ENCODE results near the gene P2RY2. TPM values are rescaled to one million over a fixed set of nuclear protein-coding genes. Genes with fewer than 3 reads are reported as not detected.

The P2RY2 gene
- total RNA-seq, 2 experiments from 2014 or later: not detected

DNA sequence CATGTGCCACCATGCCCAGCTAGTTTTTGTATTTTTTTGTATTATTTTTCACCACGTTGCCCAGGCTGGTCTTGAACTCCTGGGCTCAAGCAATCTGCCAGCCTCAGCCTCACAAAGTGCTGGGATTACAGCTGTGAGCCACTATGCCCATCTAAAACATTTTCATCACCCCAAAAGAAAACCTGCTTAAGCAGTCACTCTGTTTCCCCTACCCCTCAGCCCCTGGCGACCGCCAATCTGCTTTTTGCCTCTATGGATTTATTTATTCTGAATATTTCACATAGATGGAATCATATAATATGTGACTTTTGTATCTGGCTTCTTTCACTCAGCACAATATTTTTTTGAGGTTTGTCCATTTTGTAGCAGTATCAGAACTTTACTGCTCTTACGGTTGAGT is 18.6 kb upstream of the P2RY2 start:
- POLR2A ChIA-PET: no interaction called here
- Mint-ChIP-seq H3K27me3 (peaks cover 4% of the 10 kb centered on the region), H3K27ac (no peak overlapping the region), H3K4me1 (ENCODE audit: low read depth) (no peaks in the 10 kb centered on the region), H3K4me3 (no peak overlapping the region), H3K9me3 (no peaks in the 10 kb centered on the region), H3K36me3 (no peaks in the 10 kb centered on the region)
- no peak for DNase-seq
- CTCF ChIA-PET: no interaction called here
- intact Hi-C loops (cut with micrococcal nuclease): no loop called here

DNA sequence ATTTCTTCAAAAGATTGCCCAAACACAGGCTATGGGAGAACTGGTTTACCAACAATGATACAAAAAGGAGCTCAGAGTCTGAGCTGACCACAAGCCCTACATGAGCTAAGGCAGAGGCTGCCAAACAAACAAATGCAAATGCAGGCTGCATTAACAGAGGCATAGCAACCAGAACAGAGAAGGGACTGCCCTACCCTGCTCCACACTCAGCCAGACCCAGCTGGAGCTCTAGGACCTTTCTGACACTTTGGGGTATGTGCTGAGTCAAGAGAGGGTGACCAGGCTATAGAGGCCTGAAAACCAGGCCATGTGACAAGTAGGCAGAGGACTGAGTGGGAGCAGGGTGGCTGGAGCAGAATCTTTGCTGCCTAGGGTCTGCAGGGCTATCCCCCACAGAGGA is 17.8 kb upstream of the P2RY2 start:
- DNase-seq: no peak
- no peak overlapping the region for H3K4me3 Mint-ChIP-seq
- CTCF ChIA-PET: interaction anchor here (0.8 kb wide), 1 partner anchor 15 kb away, joined by 4 read pairs; no protein-coding TSS in a partner anchor
- POLR2A ChIA-PET: no interaction called here
- H3K27ac Mint-ChIP-seq: no peak overlapping the region
- H3K4me1 Mint-ChIP-seq (ENCODE audit: low read depth): no peaks in the 10 kb centered on the region
- no peaks in the 10 kb centered on the region for H3K9me3 Mint-ChIP-seq
- intact Hi-C loops (cut with micrococcal nuclease): no loop called here
- peaks cover 4% of the 10 kb centered on the region for H3K27me3 Mint-ChIP-seq
- H3K36me3 Mint-ChIP-seq: no peaks in the 10 kb centered on the region

DNA sequence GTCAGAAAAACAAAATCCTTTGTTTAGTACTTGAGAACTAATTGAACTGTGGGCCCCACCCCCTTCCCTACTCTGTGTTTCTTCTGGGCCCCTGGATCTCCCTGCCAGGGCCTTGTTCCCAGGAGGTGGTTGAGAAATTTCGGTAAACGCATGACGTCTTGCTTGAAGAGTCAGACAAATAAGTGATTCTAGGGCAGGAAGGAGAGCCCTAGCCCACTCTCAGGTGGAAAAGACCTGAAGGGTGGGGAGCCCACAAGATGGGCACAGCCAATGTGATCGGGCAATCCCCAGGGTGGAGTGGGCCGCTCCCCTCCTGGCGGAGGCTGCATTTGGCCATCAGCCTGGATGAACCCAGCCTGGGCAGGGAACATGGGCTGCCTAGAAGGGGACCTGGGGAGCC is 16.8 kb upstream of the P2RY2 start:
- DNase-seq: no peak
- CTCF ChIA-PET: no interaction called here

DNA sequence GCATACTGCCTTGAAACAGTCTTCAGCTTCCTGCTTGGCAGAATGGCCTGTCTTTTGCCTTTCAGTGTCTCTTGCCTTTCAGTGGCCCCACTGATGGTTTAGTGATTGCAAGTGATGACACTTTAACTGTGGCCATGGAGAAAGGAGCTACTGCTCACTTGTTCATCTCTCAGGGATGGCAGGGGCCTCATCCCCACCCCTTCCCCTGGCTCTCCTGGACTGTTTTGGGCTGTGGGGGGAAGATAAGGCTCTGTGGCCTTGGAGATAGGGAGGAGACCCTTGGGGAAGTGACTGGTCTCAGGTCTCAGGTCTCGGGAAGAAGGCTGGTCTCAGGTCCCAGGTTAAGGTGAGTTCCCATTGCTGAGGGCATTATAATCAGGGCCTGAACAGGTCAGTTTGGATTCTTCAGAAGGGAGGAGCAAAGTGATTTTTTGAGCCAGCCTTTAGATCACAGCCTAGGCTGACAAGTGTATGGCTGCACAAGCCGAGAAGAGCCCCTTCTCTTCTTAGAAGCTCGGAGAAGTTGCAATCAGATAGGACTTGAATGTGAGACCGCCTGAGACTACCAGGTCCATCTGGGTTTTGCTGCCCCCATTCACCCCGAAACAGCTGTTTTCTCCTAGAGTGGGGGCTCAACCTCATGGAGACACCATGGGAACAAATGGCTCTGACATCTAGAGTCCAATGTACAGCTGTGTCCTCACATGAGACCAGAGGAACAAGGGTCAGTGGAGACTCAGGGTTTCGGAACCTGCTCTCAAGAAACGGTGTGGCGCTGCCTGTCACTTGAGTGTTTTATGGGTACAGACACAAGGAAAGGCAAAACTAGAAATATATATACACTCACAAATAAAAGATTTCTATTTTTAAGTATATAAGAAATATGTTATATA is 15.9 kb upstream of the P2RY2 start:
- no peak for DNase-seq

More for the DNA sequence above, 16.8 kb upstream of the P2RY2 start:
- Mint-ChIP-seq H3K4me3 (no peak overlapping the region), H3K27ac (no peak overlapping the region), H3K27me3 (peaks cover 4% of the 10 kb centered on the region), H3K9me3 (no peaks in the 10 kb centered on the region), H3K4me1 (ENCODE audit: low read depth) (no peaks in the 10 kb centered on the region), H3K36me3 (no peaks in the 10 kb centered on the region)
- POLR2A ChIA-PET: no interaction called here
- intact Hi-C loops (cut with micrococcal nuclease): no loop called here

DNA sequence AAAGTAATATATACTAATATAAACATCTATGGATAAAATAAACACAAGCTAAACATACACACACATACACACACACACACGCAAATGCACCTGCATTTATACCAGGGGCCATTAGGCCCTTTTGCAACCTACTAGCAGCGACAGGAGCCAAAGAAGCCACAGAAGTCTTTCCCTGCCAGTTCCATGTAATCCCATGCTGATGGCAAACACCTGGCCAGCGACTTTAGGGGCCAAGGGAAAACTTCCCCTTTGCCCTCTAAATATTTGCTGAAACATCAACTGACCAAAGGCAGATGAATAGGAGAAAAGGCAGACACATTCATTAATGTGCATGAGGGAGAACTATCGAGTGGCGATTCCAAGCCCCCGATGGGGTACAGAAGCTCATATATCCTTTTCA is 14.8 kb upstream of the P2RY2 start:
- H3K9me3 Mint-ChIP-seq: no peaks in the 10 kb centered on the region
- no peak overlapping the region for H3K4me3 Mint-ChIP-seq
- H3K27me3 Mint-ChIP-seq: peaks cover 4% of the 10 kb centered on the region
- ChIA-PET CTCF (no interaction called here), POLR2A (no interaction called here)
- intact Hi-C loops (cut with micrococcal nuclease): no loop called here
- H3K27ac Mint-ChIP-seq: no peak overlapping the region
- no peaks in the 10 kb centered on the region for H3K4me1 Mint-ChIP-seq (ENCODE audit: low read depth)
- no peak for DNase-seq
- no peaks in the 10 kb centered on the region for H3K36me3 Mint-ChIP-seq

More for the DNA sequence above, 15.9 kb upstream of the P2RY2 start:
- H3K9me3 Mint-ChIP-seq: no peaks in the 10 kb centered on the region
- H3K27ac Mint-ChIP-seq: no peak overlapping the region
- POLR2A ChIA-PET: no interaction called here
- peaks cover 4% of the 10 kb centered on the region for H3K27me3 Mint-ChIP-seq
- no peaks in the 10 kb centered on the region for H3K4me1 Mint-ChIP-seq (ENCODE audit: low read depth)
- H3K36me3 Mint-ChIP-seq: no peaks in the 10 kb centered on the region
- H3K4me3 Mint-ChIP-seq: no peak overlapping the region
- CTCF ChIA-PET: interaction anchor here (0.9 kb wide), 1 partner anchor 19 kb away, joined by 3 read pairs; no protein-coding TSS in a partner anchor
- intact Hi-C loops (cut with micrococcal nuclease): no loop called here

DNA sequence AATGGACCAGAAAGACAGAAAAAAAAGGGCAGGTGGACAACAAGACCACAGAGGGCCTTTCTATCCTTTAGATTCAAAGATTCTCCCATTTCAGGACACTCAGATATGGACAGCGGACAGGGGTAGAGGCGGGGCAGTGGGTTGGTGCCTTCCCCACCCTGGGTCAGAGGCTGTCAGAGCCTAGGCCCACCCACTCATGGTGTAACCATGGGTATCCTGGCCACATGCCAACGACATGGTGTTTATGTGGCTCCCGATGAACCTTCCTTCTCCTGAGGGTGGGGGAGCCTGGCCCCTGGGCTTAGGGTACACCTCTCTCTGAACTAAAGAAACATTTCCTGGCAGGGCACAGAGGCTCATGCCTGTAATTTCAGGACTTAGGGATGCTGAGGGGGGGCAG is 14.3 kb upstream of the P2RY2 start:
- no peak overlapping the region for H3K27ac Mint-ChIP-seq
- H3K27me3 Mint-ChIP-seq: peaks cover 2% of the 10 kb centered on the region
- H3K4me3 Mint-ChIP-seq: no peak overlapping the region
- no peaks in the 10 kb centered on the region for H3K9me3 Mint-ChIP-seq
- no peaks in the 10 kb centered on the region for H3K4me1 Mint-ChIP-seq (ENCODE audit: low read depth)
- ChIA-PET CTCF (no interaction called here), POLR2A (no interaction called here)
- DNase-seq: no peak
- H3K36me3 Mint-ChIP-seq: no peaks in the 10 kb centered on the region
- intact Hi-C loops (cut with micrococcal nuclease): no loop called here

DNA sequence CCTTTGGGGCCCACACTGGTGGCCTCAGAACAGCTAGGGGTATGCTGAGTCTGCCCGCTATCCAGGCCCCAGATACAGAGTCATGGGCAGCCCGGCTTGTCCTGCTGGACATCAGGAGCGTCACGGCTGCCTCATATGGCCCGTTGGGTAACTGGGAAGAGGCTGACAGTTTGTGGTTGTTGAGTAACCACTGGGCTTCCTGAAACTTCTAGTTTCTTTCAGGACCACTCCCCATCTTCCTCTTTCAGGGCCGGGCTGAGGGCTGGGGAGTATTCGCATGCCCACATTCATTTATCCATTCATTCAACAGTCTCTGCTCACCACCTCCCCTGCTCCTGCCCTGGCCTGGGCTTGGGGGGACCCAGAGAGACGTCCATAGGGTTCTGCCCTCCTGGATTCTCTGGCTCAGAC is 13.4 kb upstream of the P2RY2 start:
- Mint-ChIP-seq H3K27me3 (peaks cover 2% of the 10 kb centered on the region), H3K4me3 (no peak overlapping the region), H3K4me1 (ENCODE audit: low read depth) (no peaks in the 10 kb centered on the region), H3K9me3 (no peaks in the 10 kb centered on the region), H3K27ac (no peak overlapping the region), H3K36me3 (no peaks in the 10 kb centered on the region)
- ChIA-PET CTCF (no interaction called here), POLR2A (no interaction called here)
- intact Hi-C loops (cut with micrococcal nuclease): no loop called here
- DNase-seq: no peak

DNA sequence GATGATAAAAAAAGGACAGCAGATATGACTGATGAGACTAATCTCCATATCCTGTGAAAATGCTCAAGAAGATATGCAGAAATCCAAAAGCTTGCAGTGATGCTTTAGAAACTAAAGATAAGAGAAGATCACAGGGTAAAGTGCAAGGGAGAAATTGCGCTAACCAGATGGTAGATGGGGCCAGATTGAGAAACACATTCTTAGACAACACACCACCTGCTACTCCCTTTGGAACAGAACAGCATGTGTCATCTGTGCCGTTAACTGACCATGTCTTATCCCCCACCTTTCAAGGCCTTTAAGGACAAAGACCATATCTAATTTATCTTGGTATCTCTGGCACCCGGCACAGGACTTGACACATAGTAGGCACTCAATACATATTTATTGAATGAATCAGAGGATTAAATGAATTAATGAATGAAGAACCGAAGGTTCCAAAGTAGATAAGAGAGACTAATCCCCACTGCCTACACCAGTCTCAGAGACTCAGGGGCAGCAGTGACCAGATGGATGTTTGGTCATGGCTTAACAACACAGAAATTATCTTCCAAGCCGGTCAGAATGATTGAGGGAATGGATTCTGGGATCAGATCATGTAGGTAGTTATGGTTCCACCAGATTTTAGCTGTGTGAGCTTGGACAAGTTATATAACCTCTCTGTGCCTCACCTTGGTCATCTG is 12.3 kb upstream of the P2RY2 start:
- intact Hi-C loops (cut with micrococcal nuclease): no loop called here
- no peak overlapping the region for H3K27ac Mint-ChIP-seq
- no peak overlapping the region for H3K4me3 Mint-ChIP-seq
- DNase-seq: no peak
- H3K27me3 Mint-ChIP-seq: peaks cover 2% of the 10 kb centered on the region
- H3K36me3 Mint-ChIP-seq: no peaks in the 10 kb centered on the region
- no peaks in the 10 kb centered on the region for H3K9me3 Mint-ChIP-seq
- ChIA-PET POLR2A (no interaction called here), CTCF (no interaction called here)
- no peaks in the 10 kb centered on the region for H3K4me1 Mint-ChIP-seq (ENCODE audit: low read depth)

DNA sequence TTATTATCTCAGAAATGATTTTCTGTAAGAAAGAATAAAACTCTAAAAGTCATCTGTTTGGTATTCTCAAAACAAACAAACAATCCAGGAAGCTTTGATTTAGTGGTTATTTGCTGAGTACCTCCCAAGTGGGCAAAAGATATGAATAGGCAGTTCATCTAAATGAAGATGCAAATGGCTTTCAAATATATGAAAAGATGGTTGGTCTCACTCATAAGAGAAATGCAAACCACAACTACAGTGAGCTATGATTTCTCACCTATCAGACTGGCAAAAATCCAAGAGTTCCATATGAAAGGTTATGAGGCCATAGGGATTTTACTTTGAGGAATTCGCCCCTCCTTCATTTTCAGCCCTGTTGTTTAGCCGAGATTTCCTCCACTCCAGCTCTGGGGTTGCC is 11.3 kb upstream of the P2RY2 start:
- H3K4me1 Mint-ChIP-seq (ENCODE audit: low read depth): no peaks in the 10 kb centered on the region
- DNase-seq: no peak
- H3K27ac Mint-ChIP-seq: no peak overlapping the region

DNA sequence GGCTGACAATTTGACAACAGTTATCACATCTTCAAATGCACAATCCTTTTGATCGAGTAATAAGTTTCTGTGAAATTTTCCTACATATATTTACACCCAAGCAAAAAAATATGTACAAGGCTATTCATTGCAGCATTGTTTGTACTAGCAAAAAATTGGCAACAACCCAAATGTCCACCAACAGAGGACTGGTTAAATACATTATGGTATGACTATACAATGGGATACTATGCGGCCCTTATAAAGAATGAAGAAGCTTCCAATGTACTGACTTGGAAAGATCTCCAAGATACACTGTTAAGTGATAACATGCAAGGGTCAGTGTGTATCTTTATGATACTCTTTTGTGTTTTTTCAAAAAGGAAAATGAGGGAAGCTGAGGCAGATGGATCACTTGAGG is 8.2 kb upstream of the P2RY2 start:
- intact Hi-C loops (cut with micrococcal nuclease): no loop called here
- CTCF ChIA-PET: no interaction called here
- POLR2A ChIA-PET: no interaction called here
- H3K9me3 Mint-ChIP-seq: no peaks in the 10 kb centered on the region
- H3K36me3 Mint-ChIP-seq: no peaks in the 10 kb centered on the region
- DNase-seq: no peak
- H3K4me1 Mint-ChIP-seq (ENCODE audit: low read depth): no peaks in the 10 kb centered on the region
- no peak overlapping the region for H3K4me3 Mint-ChIP-seq
- no peak overlapping the region for H3K27ac Mint-ChIP-seq
- no peaks in the 10 kb centered on the region for H3K27me3 Mint-ChIP-seq

More for the DNA sequence above, 11.3 kb upstream of the P2RY2 start:
- Mint-ChIP-seq H3K4me3 (no peak overlapping the region), H3K27me3 (peaks cover 2% of the 10 kb centered on the region), H3K9me3 (no peaks in the 10 kb centered on the region), H3K36me3 (no peaks in the 10 kb centered on the region)
- intact Hi-C loops (cut with micrococcal nuclease): no loop called here
- CTCF ChIA-PET: interaction anchor here (0.7 kb wide), 1 partner anchor 173 kb away, joined by 3 read pairs; no protein-coding TSS in a partner anchor
- POLR2A ChIA-PET: no interaction called here

DNA sequence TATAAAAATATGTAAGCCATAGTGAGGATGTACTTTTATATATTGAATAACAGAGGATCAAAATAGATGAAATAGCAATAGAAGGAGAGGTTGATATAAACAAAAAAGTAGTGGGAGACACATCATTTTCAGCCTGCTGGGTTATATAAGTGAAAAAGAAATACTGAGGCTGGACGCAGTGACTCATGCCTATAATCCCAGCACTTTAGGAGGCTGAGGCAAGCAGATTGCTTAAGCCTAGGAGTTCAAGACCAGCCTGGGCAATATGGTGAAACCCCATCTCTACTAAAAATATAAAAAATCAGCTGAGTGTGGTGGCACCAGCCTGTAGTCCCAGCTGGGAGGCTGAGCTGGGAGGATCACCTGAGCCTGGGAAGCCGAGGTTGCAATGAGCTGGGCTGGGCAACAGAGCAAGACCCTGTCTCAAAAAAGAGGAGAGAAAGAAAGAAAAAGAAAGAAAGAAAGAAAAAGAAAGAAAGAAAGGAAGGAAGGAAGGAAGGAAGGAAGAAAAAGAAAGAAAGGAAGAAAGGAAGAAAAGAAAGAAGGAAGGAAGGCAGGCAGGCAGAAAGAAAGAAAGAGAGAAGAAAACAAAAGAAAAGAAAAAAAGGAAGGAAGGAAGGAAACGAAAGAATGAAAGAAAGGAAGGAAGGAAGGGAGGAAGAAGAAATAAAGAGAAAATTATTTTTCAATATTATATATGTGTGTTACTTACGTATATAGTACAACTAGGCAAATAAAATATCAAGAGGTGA is 7.0 kb upstream of the P2RY2 start:
- no peak overlapping the region for H3K4me3 Mint-ChIP-seq
- POLR2A ChIA-PET: no interaction called here
- DNase-seq: no peak
- intact Hi-C loops (cut with micrococcal nuclease): no loop called here
- no peaks in the 10 kb centered on the region for H3K27me3 Mint-ChIP-seq
- H3K9me3 Mint-ChIP-seq: no peaks in the 10 kb centered on the region
- no peaks in the 10 kb centered on the region for H3K4me1 Mint-ChIP-seq (ENCODE audit: low read depth)
- no peak overlapping the region for H3K27ac Mint-ChIP-seq
- no peaks in the 10 kb centered on the region for H3K36me3 Mint-ChIP-seq
- CTCF ChIA-PET: no interaction called here
